CD14-positive monocyte (primary cell): ENCODE results near the gene FGFR3. TPM values are rescaled to one million over a fixed set of nuclear protein-coding genes. Genes with fewer than 3 reads are reported as not detected.

Experiments
- DNase-seq, 3 donors: peaks; one replicate each; pipeline ENCODE4 v3.0.0-alpha.2; 2011 to 2022
- H2AFZ ChIP-seq: 2 replicates; pipeline ENCODE4 v1.6.0; 2012; ENCODE audit warnings: mild to moderate bottlenecking, low read depth, low read length, inconsistent platforms; ENCODE audit not compliant: insufficient read depth, poor library complexity, severe bottlenecking
- H3K27ac ChIP-seq, 2 donors: 1 replicate in 1 of 2; 2 replicates in 1 of 2; pipeline ENCODE4 v1.5.1; 2012 to 2013; ENCODE audit warnings: low read length in 2 of 2, control low read depth in 1 of 2, inconsistent platforms in 1 of 2, low read depth in 1 of 2, mild to moderate bottlenecking in 1 of 2
- H3K27me3 ChIP-seq, 2 donors: one replicate each; pipeline versions ENCODE4 v1.6.0 to v1.6.1; 2011 to 2013; ENCODE audit warnings: low read length in 2 of 2; ENCODE audit not compliant: control insufficient read depth in 2 of 2, insufficient read depth in 2 of 2
- H3K36me3 ChIP-seq, 2 donors: replicated peaks in 1 of 2; 1 replicate in 1 of 2; 2 replicates in 1 of 2; pipeline versions ENCODE4 v1.5.1 to v1.6.1; 2012 to 2013; ENCODE audit warnings: low read length in 2 of 2, control low read depth in 1 of 2, inconsistent platforms in 1 of 2, mild to moderate bottlenecking in 1 of 2; ENCODE audit not compliant: insufficient read depth in 2 of 2, control insufficient read depth in 1 of 2
- H3K4me1 ChIP-seq, 2 donors: 1 replicate in 1 of 2; 2 replicates in 1 of 2; pipeline versions ENCODE4 v1.5.1 to v1.6.1; 2012 to 2013; ENCODE audit warnings: low read length in 2 of 2, control low read depth in 1 of 2, inconsistent platforms in 1 of 2, mild to moderate bottlenecking in 1 of 2, moderate library complexity in 1 of 2; ENCODE audit not compliant: insufficient read depth in 2 of 2, control insufficient read depth in 1 of 2
- H3K4me2 ChIP-seq: replicated peaks from 2 replicates; pipeline ENCODE3; 2012; ENCODE audit warnings: low read length, moderate library complexity, mild to moderate bottlenecking; ENCODE audit not compliant: poor library complexity, severe bottlenecking; ENCODE audit errors: extremely low read depth
- H3K4me3 ChIP-seq, 3 experiments: fragments of 200-600 bp in 1 of 3; sonication (generic) in 1 of 3; replicated peaks in 1 of 3; 1 replicate in 2 of 3; 2 replicates in 1 of 3; pipeline ENCODE4 v1.5.1; 2011 to 2013; ENCODE audit warnings: low read length in 3 of 3, mild to moderate bottlenecking in 3 of 3, control low read depth in 2 of 3, low read depth in 2 of 3, inconsistent platforms in 1 of 3, moderate library complexity in 1 of 3
- H3K79me2 ChIP-seq: 2 replicates; pipeline ENCODE4 v1.6.0; 2012; ENCODE audit warnings: mild to moderate bottlenecking, control low read depth, inconsistent platforms, low read length, moderate library complexity; ENCODE audit not compliant: insufficient read depth
- H3K9ac ChIP-seq: 2 replicates; pipeline ENCODE4 v1.6.0; 2017; ENCODE audit warnings: low read length, mild to moderate bottlenecking; ENCODE audit not compliant: insufficient read depth, poor library complexity, severe bottlenecking
- H3K9me3 ChIP-seq, 2 donors: replicated peaks in 1 of 2; 1 replicate in 1 of 2; 2 replicates in 1 of 2; pipeline versions ENCODE4 v1.5.1 to v1.6.1; 2012 to 2013; ENCODE audit warnings: low read length in 2 of 2, control low read depth in 1 of 2; ENCODE audit not compliant: control insufficient read depth in 1 of 2, insufficient read depth in 1 of 2
- H4K20me1 ChIP-seq: 2 replicates; pipeline ENCODE4 v1.6.0; 2012; ENCODE audit warnings: mild to moderate bottlenecking, low read length, control low read depth, moderate library complexity; ENCODE audit not compliant: insufficient read depth
- H3K27ac Mint-ChIP-seq, 7 donors: one replicate each; pipeline ENCODE4 v1.8.0; 2020; ENCODE audit warnings: mild to moderate bottlenecking in 7 of 7, mixed read lengths in 7 of 7, moderate library complexity in 6 of 7, inconsistent platforms in 2 of 7
- H3K27me3 Mint-ChIP-seq, 3 donors: one replicate each; pipeline ENCODE4 v1.8.0; 2021 to 2022; ENCODE audit warnings: low read depth in 3 of 3, mild to moderate bottlenecking in 3 of 3, mixed read lengths in 3 of 3, moderate library complexity in 3 of 3, inconsistent platforms in 1 of 3
- H3K36me3 Mint-ChIP-seq, 2 donors: one replicate each; pipeline ENCODE4 v1.8.0; 2020; ENCODE audit warnings: mixed read lengths in 2 of 2, inconsistent platforms in 1 of 2, mild to moderate bottlenecking in 1 of 2
- H3K4me1 Mint-ChIP-seq: one replicate; pipeline ENCODE4 v1.8.0; 2020; ENCODE audit warnings: mild to moderate bottlenecking, mixed read lengths
- H3K4me3 Mint-ChIP-seq, 2 donors: one replicate each; pipeline ENCODE4 v1.8.0; 2020; ENCODE audit warnings: mild to moderate bottlenecking in 2 of 2, mixed read lengths in 2 of 2, moderate library complexity in 1 of 2
- H3K9me3 Mint-ChIP-seq, 7 donors: one replicate each; pipeline ENCODE4 v1.8.0; 2020 to 2022; ENCODE audit warnings: mixed read lengths in 7 of 7, mild to moderate bottlenecking in 6 of 7, moderate library complexity in 6 of 7, inconsistent platforms in 2 of 7
- WGBS: methylation state at CpG from one replicate; pipeline ENCODE4 v1.1.5; 2013; ENCODE audit warnings: missing lambda C conversion rate; ENCODE audit not compliant: insufficient coverage; 5-methylcytosine and 5-hydroxymethylcytosine counted together
- intact Hi-C, 2 donors: fragments of 100-400 bp; cut with micrococcal nuclease; formaldehyde crosslinking; loops; one replicate each; pipeline versions ENCODE4 v1.15.0 to v1.15.1; 2023
- polyA plus RNA-seq, 3 donors: library from polyadenylated mRNA; depleted of rRNA in 1 of 3; unstranded in 2 of 3; stranded (reverse) in 1 of 3; fragments of 300-500 nt in 2 of 3; fragments of >200 nt in 1 of 3; fragmentation: Illumina TruSeq in 2 of 3; gene quantifications; 1 replicate in 2 of 3; 2 replicates in 1 of 3; pipeline ENCODE4 v1.2.3, GENCODE V29; 2012 to 2021
- TF ChIP-seq, protein P1 (sequence below): fragments of 200-600 bp; IDR thresholded peaks from one replicate; pipeline ENCODE4 v1.8.0; 2022; ENCODE audit warnings: antibody characterized with exemption, mild to moderate bottlenecking

FGFR3 gene
- polyA plus RNA-seq, 3 donors, result 0.07 TPM; not detected in 2

DNA sequence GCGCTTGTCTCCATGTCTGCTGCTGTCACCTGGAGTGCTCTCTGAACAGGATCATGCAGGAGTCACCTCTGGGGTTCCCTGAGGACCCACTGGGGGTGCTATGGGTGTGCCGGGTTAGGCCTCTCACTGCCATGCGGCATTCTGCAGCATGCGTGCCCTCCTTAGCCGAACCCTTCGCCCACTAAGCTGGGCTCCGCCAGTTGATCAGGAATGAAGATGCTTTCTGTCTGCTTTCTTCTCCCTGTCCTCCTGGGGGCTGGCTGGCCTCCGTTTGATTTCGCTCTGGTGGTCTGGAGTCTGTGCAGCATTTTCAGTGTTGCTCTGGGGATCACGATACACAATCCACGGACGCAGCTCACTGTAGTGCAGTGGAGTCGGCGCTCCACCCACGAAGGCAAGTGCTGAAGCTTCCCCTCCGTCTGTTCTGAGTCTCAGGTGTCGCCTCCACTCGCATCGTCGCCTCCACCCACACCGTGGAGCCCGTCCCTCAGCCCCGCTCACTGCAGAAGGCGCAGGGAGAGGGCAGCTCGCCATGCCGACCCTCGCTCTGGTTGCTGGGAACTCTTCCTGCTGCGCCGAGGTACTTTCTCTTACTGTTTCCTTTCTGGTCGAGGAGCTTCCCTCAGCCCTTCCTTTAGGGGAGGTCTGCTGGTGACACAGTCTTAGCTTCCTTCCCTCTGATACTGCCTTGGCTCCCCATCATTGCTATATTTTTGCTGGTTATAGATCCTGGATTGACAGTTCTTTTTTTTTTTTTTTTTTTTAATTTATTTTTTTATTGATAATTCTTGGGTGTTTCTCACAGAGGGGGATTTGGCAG lies 33.6 kb downstream of the FGFR3 start:
- no peak for DNase-seq
- Histone ChIP-seq H3K9ac (no peak overlapping the region), H3K4me1 (no peaks in the 10 kb centered on the region), H4K20me1 (no peaks in the 10 kb centered on the region), H3K36me3 (peaks cover 50 to 76% of the 10 kb centered on the region in 2 donors), H3K27ac (no peak overlapping the region), H2AFZ (no peak overlapping the region), H3K4me3 (no peak overlapping the region), H3K79me2 (no peaks in the 10 kb centered on the region), H3K9me3 (no peaks in the 10 kb centered on the region), H3K4me2 (no peak overlapping the region), H3K27me3 (no peaks in the 10 kb centered on the region)
- Mint-ChIP-seq H3K9me3 (peaks cover 0 to 2% (median 0%) of the 10 kb centered on the region in 7 donors), H3K27ac (peak overlapping the region in 3 of 7 donors; percentile 7 to 54 (median 25)), H3K4me3 (no peak overlapping the region), H3K36me3 (peaks cover 65 to 75% of the 10 kb centered on the region in 2 donors), H3K27me3 (no peaks in the 10 kb centered on the region), H3K4me1 (peaks cover 4% of the 10 kb centered on the region)
- TF ChIP-seq, protein P1, sequence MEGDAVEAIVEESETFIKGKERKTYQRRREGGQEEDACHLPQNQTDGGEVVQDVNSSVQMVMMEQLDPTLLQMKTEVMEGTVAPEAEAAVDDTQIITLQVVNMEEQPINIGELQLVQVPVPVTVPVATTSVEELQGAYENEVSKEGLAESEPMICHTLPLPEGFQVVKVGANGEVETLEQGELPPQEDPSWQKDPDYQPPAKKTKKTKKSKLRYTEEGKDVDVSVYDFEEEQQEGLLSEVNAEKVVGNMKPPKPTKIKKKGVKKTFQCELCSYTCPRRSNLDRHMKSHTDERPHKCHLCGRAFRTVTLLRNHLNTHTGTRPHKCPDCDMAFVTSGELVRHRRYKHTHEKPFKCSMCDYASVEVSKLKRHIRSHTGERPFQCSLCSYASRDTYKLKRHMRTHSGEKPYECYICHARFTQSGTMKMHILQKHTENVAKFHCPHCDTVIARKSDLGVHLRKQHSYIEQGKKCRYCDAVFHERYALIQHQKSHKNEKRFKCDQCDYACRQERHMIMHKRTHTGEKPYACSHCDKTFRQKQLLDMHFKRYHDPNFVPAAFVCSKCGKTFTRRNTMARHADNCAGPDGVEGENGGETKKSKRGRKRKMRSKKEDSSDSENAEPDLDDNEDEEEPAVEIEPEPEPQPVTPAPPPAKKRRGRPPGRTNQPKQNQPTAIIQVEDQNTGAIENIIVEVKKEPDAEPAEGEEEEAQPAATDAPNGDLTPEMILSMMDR, result no peak
- intact Hi-C loops, result no loop called here
- 96% methylated on average over 17 of the region's 30 CpGs for WGBS

DNA sequence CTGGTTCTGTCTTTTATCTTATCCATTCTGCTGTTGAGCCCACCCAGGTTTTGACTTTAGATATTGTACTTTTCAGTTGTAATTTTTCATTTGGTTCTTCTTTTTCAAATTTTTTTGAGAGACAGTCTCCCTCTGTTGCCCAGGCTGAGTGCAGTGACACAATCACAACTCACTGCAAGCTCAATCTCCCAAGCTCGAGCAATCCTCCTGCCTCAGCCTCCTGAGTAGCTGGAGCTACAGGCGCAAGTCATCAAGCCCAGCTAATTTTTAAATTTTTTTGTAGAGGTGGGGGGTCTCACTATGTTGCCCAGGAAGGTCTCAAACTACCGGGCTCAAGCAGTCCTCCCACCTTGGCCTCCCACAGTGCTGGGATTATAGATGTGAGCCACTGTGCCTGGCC lies 37.1 kb downstream of the FGFR3 start:
- Histone ChIP-seq H3K79me2 (no peaks in the 10 kb centered on the region), H3K27ac (no peak overlapping the region), H3K4me2 (no peak overlapping the region), H3K9me3 (no peaks in the 10 kb centered on the region), H3K36me3 (peaks cover 47 to 76% of the 10 kb centered on the region in 2 donors), H4K20me1 (no peaks in the 10 kb centered on the region), H3K4me3 (no peak overlapping the region), H3K4me1 (no peaks in the 10 kb centered on the region), H3K27me3 (no peaks in the 10 kb centered on the region), H2AFZ (no peak overlapping the region), H3K9ac (no peak overlapping the region)
- Mint-ChIP-seq H3K4me1 (peaks cover 4% of the 10 kb centered on the region), H3K27me3 (peaks cover 0 to 1% (median 0%) of the 10 kb centered on the region in 3 donors), H3K9me3 (peaks cover 0 to 2% (median 0%) of the 10 kb centered on the region in 7 donors), H3K4me3 (no peak overlapping the region), H3K27ac (peak overlapping the region in 1 of 7 donors; percentile 49), H3K36me3 (peaks cover 65 to 74% of the 10 kb centered on the region in 2 donors)
- intact Hi-C loops, result no loop called here
- no CpG with 5 or more reads among the region's 3 CpGs for WGBS
- TF ChIP-seq, protein P1, result no peak
- DNase-seq, result no peak
